HuH-7.5 (cell line): ENCODE data around the gene NTSR1.

Source experiments
- DNase-seq: peaks from one replicate; pipeline ENCODE4 v3.0.0; 2011; ENCODE audit warnings: low spot score

The NTSR1 gene

GRCh38 chr20:62772103-62772611 is 63.5 kb downstream of the NTSR1 start:
- no peak for DNase-seq

DNA sequence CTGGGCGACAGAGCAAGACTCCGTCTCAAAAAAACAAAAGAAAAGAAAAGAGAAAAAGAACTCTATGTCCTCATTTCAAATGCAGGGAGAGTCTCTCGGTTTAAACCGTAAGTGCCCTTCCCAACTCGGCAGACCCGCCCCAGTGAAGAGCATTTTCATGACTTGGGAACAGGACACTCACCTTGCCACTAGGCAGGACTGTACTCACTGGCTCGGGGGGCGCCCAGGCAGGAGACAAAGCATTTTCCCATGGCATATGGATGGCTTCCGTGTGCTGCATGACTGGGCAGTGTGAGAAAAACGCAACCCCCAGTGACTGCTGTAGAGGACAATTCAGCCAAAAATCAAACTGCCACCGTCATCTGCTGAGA is 64.0 kb downstream of the NTSR1 start:
- DNase-seq: no peak

DNA sequence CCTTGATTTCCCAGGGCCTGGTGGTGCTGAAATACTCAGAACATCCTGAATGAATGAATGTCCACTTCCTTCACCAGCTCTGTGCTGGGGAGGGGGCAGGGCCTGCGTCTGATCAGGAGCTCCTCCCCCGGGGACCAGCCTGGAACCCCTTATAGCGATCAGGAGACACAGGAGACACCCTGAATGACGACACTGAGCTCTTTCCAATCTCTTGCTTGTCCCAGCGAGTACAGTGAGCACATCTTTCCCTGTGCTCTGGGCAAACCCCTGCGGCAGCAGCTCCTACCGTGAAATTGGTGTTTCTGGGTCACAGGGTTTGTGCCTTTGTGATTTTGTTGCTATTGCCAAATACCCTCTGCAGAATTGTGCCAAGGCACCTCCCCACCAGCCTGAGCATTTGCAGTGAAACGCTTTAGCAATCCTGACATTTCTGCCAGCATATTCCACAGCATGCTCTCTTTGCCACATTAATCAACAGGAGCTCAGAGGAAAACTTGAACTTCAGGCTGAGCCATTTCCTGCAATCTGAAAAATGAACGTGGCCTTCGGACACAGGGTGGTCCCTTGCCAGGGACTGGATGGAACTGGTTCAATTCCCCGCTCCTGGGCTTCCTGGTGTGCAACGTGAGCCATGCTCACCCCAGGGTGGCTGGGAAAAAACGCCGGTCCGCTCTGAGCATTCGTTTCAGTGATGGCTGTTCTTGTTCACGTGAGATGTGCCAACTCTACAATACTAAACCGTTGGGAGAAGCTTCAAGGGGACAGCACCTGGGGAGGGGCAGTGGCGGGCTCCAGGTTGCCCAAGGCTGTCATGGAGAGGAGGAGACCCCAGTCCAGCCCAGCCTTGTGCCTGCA is 64.6 kb downstream of the NTSR1 start:
- no peak for DNase-seq

DNA sequence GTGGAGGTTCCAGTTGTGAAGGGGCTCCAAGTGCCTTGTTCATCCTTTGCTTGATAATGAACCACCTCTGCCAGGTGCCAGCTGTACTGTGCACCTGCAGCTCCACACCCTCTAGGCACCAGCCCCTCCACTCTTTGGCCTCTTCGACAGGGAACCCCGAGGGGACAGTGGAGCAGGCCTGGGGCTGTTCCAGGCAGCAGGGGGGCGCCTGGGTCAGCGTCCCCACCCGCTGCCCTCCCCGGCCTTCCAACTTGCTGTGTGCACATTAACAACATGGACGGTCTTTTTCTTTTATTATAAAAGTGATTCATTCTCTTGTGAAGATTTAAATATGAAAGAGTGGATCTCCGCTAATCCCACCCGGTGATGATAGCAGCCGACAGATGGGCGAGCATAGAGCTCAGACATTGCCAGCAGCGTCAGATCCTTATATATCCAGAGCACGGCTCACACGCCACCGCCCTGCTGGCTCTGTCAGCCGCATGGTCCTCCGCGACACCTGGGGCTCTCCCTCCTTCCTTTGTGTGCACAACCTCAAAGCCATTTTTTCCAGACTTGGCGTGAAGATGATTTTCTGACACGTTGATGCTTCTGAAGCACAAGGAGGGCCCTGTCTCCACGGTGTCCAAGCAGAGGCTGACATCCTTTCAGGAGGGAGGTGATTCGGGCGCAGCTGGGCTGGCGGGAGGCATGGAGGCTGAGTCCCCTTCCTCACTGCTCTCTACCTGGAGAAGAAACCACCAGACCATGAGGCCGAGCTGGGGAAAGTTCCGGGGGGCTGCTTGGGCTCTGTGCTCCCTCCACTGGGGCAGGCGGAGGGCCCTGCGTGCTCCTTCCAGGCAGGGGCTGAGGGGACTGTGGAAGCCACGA is 65.4 kb downstream of the NTSR1 start:
- no peak for DNase-seq

DNA sequence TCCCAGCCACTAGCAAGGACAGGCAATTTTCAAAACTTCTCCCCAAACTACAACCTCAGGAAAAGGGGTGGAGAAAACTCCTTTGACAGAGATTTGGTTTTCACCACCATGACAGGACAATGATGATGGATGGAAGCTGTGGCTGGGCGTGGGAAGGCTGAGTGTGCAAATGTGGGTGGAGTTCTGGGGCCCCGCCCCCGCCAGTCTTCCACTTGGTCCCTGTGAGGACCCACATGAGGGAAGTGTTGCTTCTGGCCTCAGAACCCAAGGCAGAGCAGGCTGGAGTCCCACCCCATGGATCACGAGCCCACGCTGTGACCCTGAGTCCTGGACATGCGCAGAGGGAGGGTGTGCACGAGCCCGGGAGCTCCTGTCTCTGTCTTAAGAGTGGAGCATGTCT is 66.1 kb downstream of the NTSR1 start:
- DNase-seq: no peak

DNA sequence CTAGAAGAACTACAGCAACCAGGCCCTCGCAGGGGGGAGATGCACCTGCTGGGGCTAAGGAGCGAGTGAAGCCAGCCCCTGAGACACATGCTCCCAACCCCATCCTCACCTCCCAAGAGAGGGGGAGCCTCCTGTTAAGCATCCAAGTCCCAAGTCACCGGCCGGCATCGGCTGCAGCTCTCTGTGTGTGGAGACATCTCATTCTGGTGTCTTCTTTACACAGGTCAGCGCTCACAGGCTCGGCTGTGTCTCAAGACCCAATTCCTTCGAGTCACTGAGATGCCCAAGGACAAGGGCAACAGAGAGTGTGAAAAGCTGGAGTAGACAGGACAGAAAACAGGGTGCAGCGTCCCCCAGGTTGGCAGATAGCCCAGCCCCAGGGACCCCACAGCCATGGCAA is 66.6 kb downstream of the NTSR1 start:
- DNase-seq: no peak

GRCh38 chr20:62776035-62776691 is 67.5 kb downstream of the NTSR1 start:
- no peak for DNase-seq

DNA sequence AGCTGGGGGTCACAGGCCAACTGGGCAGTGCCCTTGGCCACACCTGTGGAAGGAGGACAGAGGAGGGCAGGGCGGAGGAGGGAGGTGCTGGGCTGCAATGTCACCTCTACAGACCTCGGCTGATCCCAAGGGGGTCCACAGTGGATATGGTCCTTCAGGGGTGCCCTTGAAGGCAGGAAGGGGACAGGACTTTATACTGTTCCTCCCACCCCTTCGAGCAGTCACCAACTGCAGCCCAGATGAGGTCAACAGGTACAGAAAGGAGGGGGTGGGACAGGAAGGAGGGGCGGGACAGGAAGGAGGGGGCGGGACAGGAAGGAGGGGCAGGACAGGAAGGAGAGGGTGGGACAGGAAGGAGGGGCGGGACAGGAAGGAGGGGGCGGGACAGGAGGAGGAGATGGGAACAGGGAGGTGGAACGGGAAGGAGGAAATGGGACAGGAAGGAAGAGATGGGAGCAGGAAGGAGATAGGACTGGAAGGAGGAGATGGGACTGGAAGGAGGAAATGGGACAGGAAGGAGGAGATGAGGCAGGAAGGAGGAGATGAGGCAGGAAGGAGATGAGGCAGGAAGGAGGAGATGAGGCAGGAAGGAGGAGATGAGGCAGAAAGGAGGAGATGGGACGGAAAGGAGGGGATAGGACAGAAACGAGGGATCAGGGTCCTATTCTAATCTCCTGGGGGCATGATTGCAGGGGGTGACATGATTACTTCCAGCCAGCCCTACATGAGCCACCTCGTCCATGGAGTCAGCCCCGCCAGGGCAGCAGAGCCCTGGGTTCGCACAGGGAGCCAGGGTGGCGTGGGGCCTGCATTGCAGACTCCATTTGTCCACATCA is 68.3 kb downstream of the NTSR1 start:
- no peak for DNase-seq

- DNase-seq: no peak
These were observed 68.8 kb downstream of the NTSR1 start for GRCh38 chr20:62777528-62777830.

GRCh38 chr20:62778058-62778457 is 69.4 kb downstream of the NTSR1 start:
- no peak for DNase-seq

DNA sequence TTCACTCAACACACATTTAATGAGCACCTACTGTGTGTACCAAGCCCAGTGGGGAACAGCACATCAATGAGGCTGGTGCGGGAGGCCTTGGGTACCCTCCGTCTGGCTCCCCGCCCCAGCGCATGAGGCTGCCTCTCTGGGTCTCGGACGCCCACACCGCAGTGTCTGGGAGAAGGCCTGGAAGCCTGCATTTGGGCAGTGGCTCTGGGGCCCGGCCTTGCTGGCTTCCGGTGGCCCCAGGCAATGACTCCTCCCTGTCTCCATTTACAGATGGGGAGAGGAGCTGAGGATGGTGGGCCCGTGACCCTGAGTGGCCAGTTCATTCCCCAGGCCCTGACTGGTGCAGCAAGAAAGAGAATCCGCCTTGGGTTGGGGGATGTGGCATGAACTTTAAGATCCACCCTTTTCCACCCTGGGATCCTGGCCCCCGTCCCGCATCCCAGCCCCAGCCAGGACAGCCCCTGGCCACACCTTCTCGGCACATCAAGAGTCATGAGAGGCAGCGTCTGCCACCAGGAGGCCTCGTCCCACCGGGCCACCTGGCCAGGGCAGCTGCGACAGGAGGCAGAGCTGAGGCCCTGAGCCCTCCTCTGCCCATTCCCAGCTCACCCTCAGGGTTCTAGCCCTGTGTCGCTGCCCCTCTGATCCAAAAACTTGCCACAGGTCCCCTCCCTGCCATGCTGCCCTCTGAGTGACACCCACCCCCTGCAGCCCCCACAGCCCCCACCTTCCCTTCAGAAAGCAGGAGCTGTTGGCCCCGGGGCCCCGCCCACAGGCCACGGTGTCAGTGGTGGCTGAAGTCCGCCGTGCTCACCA is 70.2 kb downstream of the NTSR1 start:
- DNase-seq: no peak

GRCh38 chr20:62779417-62779685 is 70.7 kb downstream of the NTSR1 start:
- DNase-seq: no peak

DNA sequence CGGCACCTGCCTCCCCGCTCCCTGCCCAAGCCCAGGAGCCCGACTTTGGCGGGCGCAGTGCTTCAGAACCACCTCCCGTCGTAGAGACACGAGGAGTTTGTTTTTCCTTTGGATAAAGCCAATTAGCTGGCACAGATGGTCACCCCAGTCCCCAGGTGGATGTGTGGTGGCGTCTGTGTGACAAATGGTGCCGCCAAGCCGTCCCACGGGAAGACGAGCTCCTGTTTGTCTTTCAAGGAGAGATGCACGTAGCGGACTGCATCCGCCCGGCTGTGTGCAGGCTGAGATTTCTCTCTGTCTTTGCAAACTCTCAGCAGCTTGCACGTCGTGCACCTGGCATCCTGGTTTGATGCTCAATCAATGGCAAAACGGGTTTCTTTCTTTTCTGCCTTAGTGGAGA is 71.6 kb downstream of the NTSR1 start:
- DNase-seq: no peak

- DNase-seq: no peak
These were observed 72.1 kb downstream of the NTSR1 start for GRCh38 chr20:62780696-62781095.

GRCh38 chr20:62782149-62782892 is 73.7 kb downstream of the NTSR1 start:
- DNase-seq: no peak

DNA sequence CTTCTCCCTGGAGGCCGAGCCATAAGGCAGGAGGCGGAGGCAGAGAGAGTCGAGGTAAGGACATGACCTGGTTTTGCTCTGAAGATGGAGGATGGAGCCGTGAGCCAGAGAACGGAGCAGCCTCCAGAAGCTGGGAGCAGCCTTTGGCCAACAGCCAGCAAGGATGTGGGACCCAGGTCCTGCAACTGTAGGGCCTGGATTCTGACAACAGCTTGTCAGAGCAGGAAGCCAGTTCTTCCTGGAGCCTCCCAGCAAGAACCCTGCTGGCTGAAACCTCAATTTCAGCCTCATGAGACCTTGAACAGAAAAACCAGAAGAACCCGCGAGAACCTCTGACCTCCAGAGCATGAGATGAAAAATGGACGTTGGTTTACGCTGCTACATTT is 74.2 kb downstream of the NTSR1 start:
- no peak for DNase-seq

DNA sequence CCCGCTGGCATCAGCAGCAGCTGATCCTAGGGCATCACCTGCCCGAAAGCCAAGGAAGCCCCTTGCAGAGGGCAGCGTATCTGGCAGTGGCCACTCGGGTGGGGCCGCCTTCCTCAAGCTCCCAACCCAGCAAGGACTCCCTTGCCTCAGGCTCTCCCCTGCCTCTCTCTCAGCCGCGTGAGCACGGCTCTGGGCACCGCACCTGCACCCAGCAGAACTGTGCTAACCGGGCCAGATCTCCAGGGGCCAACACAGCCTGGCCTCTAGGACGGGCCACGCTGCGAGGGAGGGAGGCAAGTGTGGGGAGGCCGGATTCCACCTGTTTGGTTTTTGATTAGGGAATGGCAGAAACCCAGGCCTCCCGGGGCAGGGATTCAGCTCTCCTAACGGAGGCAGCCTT is 75.9 kb downstream of the NTSR1 start:
- DNase-seq: no peak

GRCh38 chr20:62785393-62785792 is 76.8 kb downstream of the NTSR1 start:
- DNase-seq: no peak

GRCh38 chr20:62786157-62786556 is 77.5 kb downstream of the NTSR1 start:
- no peak for DNase-seq

DNA sequence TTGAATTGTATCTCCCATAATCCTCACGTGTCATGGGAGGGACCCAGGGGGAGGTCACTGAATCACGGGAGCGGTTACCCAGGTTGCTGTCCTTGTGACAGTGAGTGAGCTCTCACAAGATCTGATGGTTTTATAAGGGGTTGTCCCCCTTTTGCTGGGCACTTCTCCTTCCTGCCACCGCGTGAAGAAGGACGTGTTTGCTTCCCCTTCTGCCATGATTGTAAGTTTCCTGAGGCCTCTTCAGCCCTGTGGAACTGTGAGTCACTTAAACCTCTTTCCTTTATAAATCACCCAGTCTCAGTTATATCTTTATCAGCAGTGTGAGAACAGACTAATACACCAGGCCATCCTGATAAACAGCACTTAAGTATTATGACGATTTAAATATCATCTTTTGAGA is 78.7 kb downstream of the NTSR1 start:
- no peak for DNase-seq

DNA sequence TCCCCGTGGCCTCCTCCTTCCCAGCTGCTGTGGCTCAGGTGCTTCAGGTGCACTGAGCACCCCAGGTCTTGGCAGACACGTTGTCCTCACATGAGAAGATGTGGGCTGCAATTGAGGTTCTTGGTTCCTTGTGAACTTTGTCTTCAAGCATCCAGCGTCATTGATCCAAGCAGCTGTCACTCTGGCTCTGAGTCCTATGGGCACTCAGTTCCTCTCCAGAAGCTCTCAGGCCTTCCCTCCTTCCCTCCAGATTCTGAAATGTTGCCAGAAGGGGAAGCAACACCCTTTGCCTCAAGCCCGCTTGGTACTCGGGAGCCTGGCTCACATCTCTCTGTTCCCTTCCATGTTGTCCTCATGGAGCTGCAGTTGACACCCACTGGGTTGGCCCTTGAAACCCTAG is 79.2 kb downstream of the NTSR1 start:
- no peak for DNase-seq
